K562 (cell line): ENCODE measurements around the gene B4GALT5. TPM values are rescaled to one million over a fixed set of nuclear protein-coding genes. Genes with fewer than 3 reads are reported as not detected.
A peak's percentile ranks its signal among the peaks of the same experiment; 100 is the strongest.

Experiments used
- E2F8 ChIP-seq: fragments of 450-650 bp; IDR thresholded peaks from 2 replicates; pipeline ENCODE4 v1.7.1; 2018; ENCODE audit warnings: mild to moderate bottlenecking, low read depth; ENCODE audit not compliant: partially characterized antibody
- FOS ChIP-seq: IDR thresholded peaks from 3 replicates; pipeline ENCODE4 v1.6.1; 2011; ENCODE audit not compliant: insufficient read length; ENCODE audit errors: extremely low read depth
- GTF2E2 ChIP-seq: fragments of 200-800 bp; sonication (Bioruptor generic); IDR thresholded peaks from 2 replicates; pipeline ENCODE4 v1.6.1; 2016; ENCODE audit warnings: missing genetic modification characterization, missing compliant biosample characterization
- KLF10 ChIP-seq: fragments of 250-450 bp; sonication (Bioruptor Pico); IDR thresholded peaks from 2 replicates; pipeline ENCODE4 v1.6.1; 2021; ENCODE audit warnings: matching md5 sums
- KLF6 ChIP-seq: fragments of 250-450 bp; sonication (Bioruptor Pico); IDR thresholded peaks from 2 replicates; pipeline ENCODE4 v1.4.0; 2020; ENCODE audit warnings: mild to moderate bottlenecking, moderate library complexity, borderline replicate concordance
- NCOR1 ChIP-seq: fragments of 450-650 bp; IDR thresholded peaks from 2 replicates; pipeline ENCODE4 v1.6.1; 2016; ENCODE audit warnings: mild to moderate bottlenecking, moderate library complexity
- SMARCE1 ChIP-seq: fragments of 450-650 bp; IDR thresholded peaks from 2 replicates; pipeline ENCODE4 v1.7.1; 2016; ENCODE audit warnings: mild to moderate bottlenecking
- STAT5A ChIP-seq: IDR thresholded peaks from 2 replicates; pipeline ENCODE4 v1.6.1; 2012; ENCODE audit warnings: low read length, inconsistent platforms, borderline replicate concordance
- TCF3 ChIP-seq: sonication (generic); formaldehyde crosslinking; IDR thresholded peaks from 2 replicates; pipeline ENCODE4 v1.4.0; 2020; ENCODE audit warnings: mild to moderate bottlenecking, missing genetic modification reagents
- ZBTB17 ChIP-seq: fragments of 450-650 bp; formaldehyde crosslinking; IDR thresholded peaks from 2 replicates; pipeline ENCODE4 v1.4.0; 2020; ENCODE audit warnings: mild to moderate bottlenecking
- ZBTB8A ChIP-seq: fragments of 450-650 bp; IDR thresholded peaks from 2 replicates; pipeline ENCODE4 v1.6.1; 2018; ENCODE audit warnings: mild to moderate bottlenecking, moderate library complexity; ENCODE audit not compliant: partially characterized antibody
- ZNF174 ChIP-seq: fragments of 250-450 bp; sonication (Bioruptor Pico); IDR thresholded peaks from 2 replicates; pipeline ENCODE4 v1.4.0; 2020; ENCODE audit warnings: mild to moderate bottlenecking
- ZNF212 ChIP-seq: fragments of 450-650 bp; formaldehyde crosslinking; IDR thresholded peaks from 2 replicates; pipeline ENCODE4 v1.4.0; 2020; ENCODE audit warnings: mild to moderate bottlenecking
- ZNF232 ChIP-seq: sonication (generic); formaldehyde crosslinking; IDR thresholded peaks from 2 replicates; pipeline ENCODE4 v1.8.0; 2022; ENCODE audit warnings: mild to moderate bottlenecking, missing genetic modification reagents
- polyA plus RNA-seq, 8 experiments: library from polyadenylated mRNA; depleted of rRNA in 4 of 8; stranded (reverse) in 5 of 8; unstranded in 3 of 8; fragments of >200 nt; fragmentation: Nextera tagmentation in 2 of 8; fragmentation: Illumina TruSeq in 1 of 8; extraction: Ambion mirVana in 2 of 8; extraction: Trizol in 1 of 8; gene quantifications; 2 replicates each; pipeline versions ENCODE4 v1.2.1 to v1.2.3, GENCODE V29; 2011 to 2014; ENCODE audit warnings: inconsistent platforms in 1 of 8, missing spikeins in 1 of 8
- total RNA-seq, 7 experiments: library from RNA; depleted of rRNA in 6 of 7; stranded (reverse); fragments of >200 nt in 6 of 7; fragmentation: Illumina TruSeq in 2 of 7; extraction: Trizol in 2 of 7; gene quantifications; 2 replicates each; pipeline versions ENCODE4 v1.2.1 to v1.2.3, GENCODE V29; 2011 to 2021; ENCODE audit warnings: low replicate concordance in 1 of 7
- TF ChIP-seq, protein P1 (sequence below): sonication (generic); formaldehyde crosslinking; IDR thresholded peaks from 2 replicates; pipeline ENCODE4 v1.9.0; 2022; ENCODE audit warnings: mild to moderate bottlenecking, missing genetic modification reagents
- TF ChIP-seq, protein P2 (sequence below): sonication (generic); formaldehyde crosslinking; IDR thresholded peaks from 2 replicates; pipeline ENCODE4 v1.8.0; 2022; ENCODE audit warnings: mild to moderate bottlenecking, missing genetic modification reagents, borderline replicate concordance
- TF ChIP-seq, protein P3 (sequence below): fragments of 450-650 bp; formaldehyde crosslinking; IDR thresholded peaks from 2 replicates; pipeline ENCODE4 v1.4.0; 2022; ENCODE audit warnings: missing genetic modification characterization

Gene B4GALT5
- total and polyA plus RNA-seq, 9 of the 15 experiments (the other 6 are each of a cell fraction or from before 2014, with no cell fraction given), result 8.5 to 32.6 (median 23.4) TPM

DNA sequence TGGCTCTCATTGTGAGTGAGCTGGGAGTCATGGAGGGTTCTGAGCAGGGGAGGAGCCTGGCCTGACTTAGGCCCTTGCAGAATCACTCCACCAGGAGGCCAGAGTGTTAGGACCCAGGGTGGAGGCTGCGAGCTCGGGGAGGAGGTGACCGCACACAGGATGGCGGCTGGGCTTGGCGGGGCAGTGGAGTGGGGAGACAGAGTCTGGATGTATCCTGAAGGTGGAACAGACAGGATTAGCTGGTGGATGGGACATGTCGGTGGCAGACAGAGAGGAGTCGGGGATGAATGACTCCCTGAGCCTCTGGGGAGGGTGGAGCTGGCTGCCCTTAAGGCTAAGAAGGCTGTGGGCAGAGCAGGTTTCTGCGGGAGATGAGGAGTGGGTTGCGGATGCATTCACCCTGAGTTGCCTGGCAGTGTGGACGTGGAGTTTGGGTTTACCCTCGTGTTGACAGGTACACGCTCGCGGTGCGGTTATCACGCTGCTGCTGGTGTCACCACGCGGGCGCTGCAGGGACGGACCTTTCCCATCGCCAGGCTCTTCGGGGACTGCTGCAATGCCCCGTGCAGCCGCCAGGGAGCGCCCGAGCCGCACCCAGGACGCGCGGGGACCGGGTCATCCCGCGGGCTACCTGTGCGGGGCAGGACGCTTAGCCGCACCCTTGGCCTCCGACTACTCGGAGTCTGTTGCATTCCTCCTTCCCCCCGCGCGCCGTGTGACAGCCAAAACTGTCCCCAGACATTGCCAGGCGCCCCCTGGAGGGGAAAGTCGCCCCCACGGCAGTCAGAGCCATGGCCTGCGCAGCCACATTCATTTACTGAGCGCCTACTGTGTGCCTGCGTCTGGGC, 102.8 kb downstream of the B4GALT5 start (continued):
- TF ChIP-seq ZNF232 (CRISPR knock-in tag) (peak; percentile 76; the same call in 1 of the 2 replicates), TCF3 (no peak), GTF2E2 (no peak), KLF10 (CRISPR knock-in tag) (no peak), E2F8 (peak; percentile 47), STAT5A (no peak), FOS (no peak), ZBTB17 (CRISPR knock-in tag) (peak; percentile 68), SMARCE1 (no peak), ZNF212 (no peak), KLF6 (CRISPR knock-in tag) (no peak), ZNF174 (CRISPR knock-in tag) (no peak), NCOR1 (no peak), ZBTB8A (no peak)
- TF ChIP-seq, protein P1, sequence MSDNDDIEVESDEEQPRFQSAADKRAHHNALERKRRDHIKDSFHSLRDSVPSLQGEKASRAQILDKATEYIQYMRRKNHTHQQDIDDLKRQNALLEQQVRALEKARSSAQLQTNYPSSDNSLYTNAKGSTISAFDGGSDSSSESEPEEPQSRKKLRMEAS (CRISPR knock-in tag), result peak; percentile 85
- TF ChIP-seq, protein P2, sequence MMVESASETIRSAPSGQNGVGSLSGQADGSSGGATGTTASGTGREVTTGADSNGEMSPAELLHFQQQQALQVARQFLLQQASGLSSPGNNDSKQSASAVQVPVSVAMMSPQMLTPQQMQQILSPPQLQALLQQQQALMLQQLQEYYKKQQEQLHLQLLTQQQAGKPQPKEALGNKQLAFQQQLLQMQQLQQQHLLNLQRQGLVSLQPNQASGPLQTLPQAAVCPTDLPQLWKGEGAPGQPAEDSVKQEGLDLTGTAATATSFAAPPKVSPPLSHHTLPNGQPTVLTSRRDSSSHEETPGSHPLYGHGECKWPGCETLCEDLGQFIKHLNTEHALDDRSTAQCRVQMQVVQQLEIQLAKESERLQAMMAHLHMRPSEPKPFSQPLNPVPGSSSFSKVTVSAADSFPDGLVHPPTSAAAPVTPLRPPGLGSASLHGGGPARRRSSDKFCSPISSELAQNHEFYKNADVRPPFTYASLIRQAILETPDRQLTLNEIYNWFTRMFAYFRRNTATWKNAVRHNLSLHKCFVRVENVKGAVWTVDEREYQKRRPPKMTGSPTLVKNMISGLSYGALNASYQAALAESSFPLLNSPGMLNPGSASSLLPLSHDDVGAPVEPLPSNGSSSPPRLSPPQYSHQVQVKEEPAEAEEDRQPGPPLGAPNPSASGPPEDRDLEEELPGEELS (CRISPR knock-in tag), result 0 out of 2 replicates have a peak, but pooled peaks have one; percentile 66
- TF ChIP-seq, protein P3, sequence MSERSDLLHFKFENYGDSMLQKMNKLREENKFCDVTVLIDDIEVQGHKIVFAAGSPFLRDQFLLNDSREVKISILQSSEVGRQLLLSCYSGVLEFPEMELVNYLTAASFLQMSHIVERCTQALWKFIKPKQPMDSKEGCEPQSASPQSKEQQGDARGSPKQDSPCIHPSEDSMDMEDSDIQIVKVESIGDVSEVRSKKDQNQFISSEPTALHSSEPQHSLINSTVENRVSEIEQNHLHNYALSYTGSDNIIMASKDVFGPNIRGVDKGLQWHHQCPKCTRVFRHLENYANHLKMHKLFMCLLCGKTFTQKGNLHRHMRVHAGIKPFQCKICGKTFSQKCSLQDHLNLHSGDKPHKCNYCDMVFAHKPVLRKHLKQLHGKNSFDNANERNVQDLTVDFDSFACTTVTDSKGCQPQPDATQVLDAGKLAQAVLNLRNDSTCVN (CRISPR knock-in tag), result no peak
